Mesendoderm (in vitro differentiated cells): ENCODE data around the gene GSTT4.

ENCODE experiments used
- DNase-seq: peaks from one replicate; pipeline ENCODE4 v3.0.0; 2013
- H2AK5ac ChIP-seq: 2 replicates; pipeline ENCODE4 v1.6.1; 2013; ENCODE audit warnings: low read length, inconsistent platforms
- H2BK120ac ChIP-seq: 2 replicates; pipeline ENCODE4 v1.6.1; 2013; ENCODE audit warnings: low read depth, mild to moderate bottlenecking, low read length, moderate library complexity, mixed read lengths
- H2BK15ac ChIP-seq: replicated peaks from 2 replicates; pipeline ENCODE4 v1.6.1; 2013; ENCODE audit warnings: low read depth, mild to moderate bottlenecking, moderate library complexity
- H2BK5ac ChIP-seq: 2 replicates; pipeline ENCODE4 v1.6.1; 2013; ENCODE audit warnings: low read length, inconsistent platforms
- H3K18ac ChIP-seq: 2 replicates; pipeline ENCODE4 v1.6.1; 2013; ENCODE audit warnings: mild to moderate bottlenecking, low read length, mixed read lengths
- H3K23ac ChIP-seq: one replicate; pipeline ENCODE4 v1.6.1; 2013; ENCODE audit warnings: low read length
- H3K27ac ChIP-seq: 2 replicates; pipeline ENCODE4 v1.5.1; 2013; ENCODE audit warnings: low read depth, mild to moderate bottlenecking, inconsistent platforms, low read length, moderate library complexity
- H3K27me3 ChIP-seq: 2 replicates; pipeline ENCODE4 v1.6.1; 2013; ENCODE audit warnings: low read length, control low read depth, mild to moderate bottlenecking, inconsistent platforms; ENCODE audit not compliant: insufficient read depth, poor library complexity
- H3K36me3 ChIP-seq: 2 replicates; pipeline ENCODE4 v1.6.1; 2013; ENCODE audit warnings: low read length, inconsistent platforms; ENCODE audit not compliant: control insufficient read depth, insufficient read depth
- H3K4ac ChIP-seq: one replicate; pipeline ENCODE4 v1.6.1; 2013; ENCODE audit warnings: low read depth, mild to moderate bottlenecking, low read length, moderate library complexity
- H3K4me1 ChIP-seq: 2 replicates; pipeline ENCODE4 v1.6.1; 2013; ENCODE audit warnings: low read depth, low read length, inconsistent platforms; ENCODE audit not compliant: control insufficient read depth
- H3K4me2 ChIP-seq: 2 replicates; pipeline ENCODE4 v1.6.1; 2013; ENCODE audit warnings: low read length
- H3K4me3 ChIP-seq: 2 replicates; pipeline ENCODE4 v1.5.1; 2013; ENCODE audit warnings: mild to moderate bottlenecking, low read length
- H3K56ac ChIP-seq: one replicate; pipeline ENCODE4 v1.6.1; 2013; ENCODE audit warnings: low read length
- H3K79me1 ChIP-seq: 2 replicates; pipeline ENCODE4 v1.6.1; 2013; ENCODE audit warnings: low read length, inconsistent platforms
- H3K79me2 ChIP-seq: 2 replicates; pipeline ENCODE4 v1.6.1; 2013; ENCODE audit warnings: mild to moderate bottlenecking, low read length; ENCODE audit not compliant: control insufficient read depth, insufficient read depth
- H3K9ac ChIP-seq: 2 replicates; pipeline ENCODE4 v1.6.1; 2013; ENCODE audit warnings: low read length, inconsistent platforms
- H4K5ac ChIP-seq: one replicate; pipeline ENCODE4 v1.6.1; 2013; ENCODE audit warnings: low read length
- H4K8ac ChIP-seq: one replicate; pipeline ENCODE4 v1.6.1; 2013; ENCODE audit warnings: low read depth, mild to moderate bottlenecking, control low read depth, low read length, moderate library complexity
- WGBS: extraction: QIAGEN DNeasy Blood & Tissue Kit; methylation state at CpG from one replicate; pipeline ENCODE4 v1.1.7; 2013; ENCODE audit warnings: low lambda C conversion rate, missing lambda C conversion rate; ENCODE audit not compliant: insufficient coverage; ENCODE audit errors: extremely low coverage; 5-methylcytosine and 5-hydroxymethylcytosine counted together

The GSTT4 gene

DNA sequence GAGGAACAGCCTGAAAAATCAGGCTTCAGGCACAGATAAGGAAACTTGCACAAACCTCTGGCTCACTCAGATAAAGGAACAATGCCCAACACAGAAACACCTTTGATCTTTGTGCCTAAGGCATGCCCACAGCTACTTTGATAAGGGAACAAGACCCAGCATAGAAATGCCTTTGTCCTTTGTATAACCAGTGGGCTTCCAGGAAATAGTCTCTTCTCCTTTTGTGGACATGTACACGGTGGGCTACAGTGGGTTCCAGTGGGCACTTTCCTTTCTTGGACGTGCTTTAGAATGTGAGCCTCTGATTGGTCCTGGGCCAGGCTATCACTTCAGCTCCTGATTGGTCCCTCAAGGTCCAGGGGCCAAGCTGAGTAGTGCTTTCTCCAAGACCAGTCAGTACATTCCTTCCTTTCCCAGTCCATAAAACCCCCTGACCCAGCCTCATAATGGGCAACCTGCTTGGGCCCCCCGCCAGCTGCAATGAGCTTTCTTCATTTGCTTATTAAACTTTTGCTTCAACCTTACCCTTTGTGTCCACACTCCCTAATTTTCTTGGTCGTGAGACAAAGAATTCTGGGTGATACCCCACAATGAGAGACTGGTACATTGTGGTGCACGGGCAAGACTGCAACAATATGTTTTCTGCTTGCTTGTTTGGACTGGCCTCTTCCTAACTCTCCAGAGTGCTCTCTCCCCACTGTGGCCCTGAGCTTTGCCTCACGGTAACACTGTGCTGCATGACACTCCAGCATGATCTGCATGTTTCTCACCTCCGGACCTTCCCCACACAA is 4.2 kb upstream of the GSTT4 start:
- H3K4me2 ChIP-seq = no peak overlapping the region
- no peak overlapping the region for H3K9ac ChIP-seq
- peaks cover 3% of the 10 kb centered on the region for H3K4me1 ChIP-seq
- H2BK120ac ChIP-seq = no peak overlapping the region
- no peaks in the 10 kb centered on the region for H3K36me3 ChIP-seq
- H3K23ac ChIP-seq = no peak overlapping the region
- DNase-seq = peak; percentile 29
- no peak overlapping the region for H2AK5ac ChIP-seq
- H2BK5ac ChIP-seq = no peak overlapping the region
- no peak overlapping the region for H2BK15ac ChIP-seq
- H3K56ac ChIP-seq = no peak overlapping the region
- H3K18ac ChIP-seq = no peak overlapping the region
- WGBS = no CpG with 5 or more reads among the region's 7 CpGs
- H3K4me3 ChIP-seq = no peak overlapping the region
- H4K8ac ChIP-seq = no peak overlapping the region
- H3K79me1 ChIP-seq = peaks cover 4% of the 10 kb centered on the region
- H3K79me2 ChIP-seq = peaks cover 11% of the 10 kb centered on the region
- H3K4ac ChIP-seq = no peak overlapping the region
- no peaks in the 10 kb centered on the region for H3K27me3 ChIP-seq
- no peak overlapping the region for H4K5ac ChIP-seq
- H3K27ac ChIP-seq = no peak overlapping the region

DNA sequence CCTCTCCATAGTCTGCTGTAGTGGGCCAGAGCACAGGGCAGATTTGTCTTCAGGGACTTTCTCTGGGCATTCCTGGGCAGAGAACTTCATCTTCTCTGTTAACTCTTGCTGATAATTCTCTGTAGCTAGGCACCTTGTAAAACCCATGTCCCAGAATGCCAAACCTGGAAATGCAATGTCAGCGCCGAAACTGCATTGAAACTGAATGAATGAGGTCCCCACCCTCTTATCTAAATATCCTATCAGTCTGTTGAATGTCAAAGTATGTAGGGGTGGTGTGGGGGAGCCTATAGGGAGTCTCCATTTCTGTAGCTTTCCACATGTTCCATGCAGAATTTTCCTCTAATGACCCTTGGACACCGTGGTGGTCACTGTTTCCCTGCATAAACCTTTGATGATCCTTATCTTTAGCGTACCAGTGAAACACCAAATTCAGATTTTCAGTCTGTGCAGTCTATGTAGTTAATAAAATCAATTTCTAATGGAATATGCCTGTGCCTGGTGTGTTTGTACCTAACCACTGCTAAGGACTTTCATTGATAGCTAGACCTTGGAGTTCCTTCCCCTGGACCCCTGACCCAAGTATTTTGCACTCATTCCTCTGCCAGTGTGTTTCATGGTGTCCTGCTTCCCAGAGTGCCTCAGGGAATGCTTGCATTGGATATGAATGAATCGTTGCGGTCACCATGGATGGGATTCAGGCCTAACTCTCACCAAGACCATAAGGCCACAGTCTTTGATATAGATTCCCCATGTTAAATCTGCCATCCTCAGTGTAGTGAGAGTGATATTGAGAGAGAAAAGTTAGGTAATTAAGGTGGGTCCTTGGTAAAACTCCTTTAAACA is 3.4 kb upstream of the GSTT4 start:
- no peak overlapping the region for H3K27ac ChIP-seq

GRCh38 chr22:24008022-24008283 is 2.7 kb upstream of the GSTT4 start:
- peaks cover 3% of the 10 kb centered on the region for H3K79me1 ChIP-seq
- WGBS = no CpG with 5 or more reads among the region's 1 CpG

More for the DNA sequence above, 3.4 kb upstream of the GSTT4 start:
- Histone ChIP-seq H3K79me2 (peaks cover 9% of the 10 kb centered on the region), H3K79me1 (peaks cover 3% of the 10 kb centered on the region), H2BK120ac (no peak overlapping the region), H3K4ac (no peak overlapping the region), H3K27me3 (no peaks in the 10 kb centered on the region), H2AK5ac (no peak overlapping the region), H3K9ac (no peak overlapping the region), H3K4me2 (no peak overlapping the region), H3K4me1 (peaks cover 3% of the 10 kb centered on the region), H3K23ac (no peak overlapping the region), H3K36me3 (no peaks in the 10 kb centered on the region), H4K8ac (no peak overlapping the region), H3K56ac (no peak overlapping the region), H2BK15ac (no peak overlapping the region), H3K18ac (no peak overlapping the region), H3K4me3 (no peak overlapping the region), H2BK5ac (no peak overlapping the region), H4K5ac (no peak overlapping the region)
- WGBS = no CpG with 5 or more reads among the region's 6 CpGs
- DNase-seq = no peak

GRCh38 chr22:24007253-24008021 is 2.2 kb upstream of the GSTT4 start:
- Histone ChIP-seq H3K27ac (no peak overlapping the region), H3K4me1 (peaks cover 3% of the 10 kb centered on the region), H3K79me2 (peaks cover 7% of the 10 kb centered on the region), H3K79me1 (peaks cover 3% of the 10 kb centered on the region), H2BK15ac (no peak overlapping the region), H3K23ac (no peak overlapping the region), H2BK120ac (no peak overlapping the region), H3K9ac (no peak overlapping the region), H4K8ac (no peak overlapping the region), H3K36me3 (no peaks in the 10 kb centered on the region), H3K27me3 (no peaks in the 10 kb centered on the region), H4K5ac (no peak overlapping the region), H3K4ac (no peak overlapping the region), H3K4me2 (no peak overlapping the region), H3K18ac (no peak overlapping the region), H2BK5ac (no peak overlapping the region), H3K56ac (no peak overlapping the region), H2AK5ac (no peak overlapping the region), H3K4me3 (no peak overlapping the region)
- DNase-seq = no peak
- no CpG with 5 or more reads among the region's 8 CpGs for WGBS

More at GRCh38 chr22:24008022-24008283, 2.7 kb upstream of the GSTT4 start:
- DNase-seq = no peak
- Histone ChIP-seq H3K23ac (no peak overlapping the region), H2AK5ac (no peak overlapping the region), H2BK120ac (no peak overlapping the region), H3K4me3 (no peak overlapping the region), H4K5ac (no peak overlapping the region), H3K4me2 (no peak overlapping the region), H3K18ac (no peak overlapping the region), H3K4me1 (peaks cover 3% of the 10 kb centered on the region), H3K4ac (no peak overlapping the region), H3K27ac (no peak overlapping the region), H3K79me2 (peaks cover 9% of the 10 kb centered on the region), H3K27me3 (no peaks in the 10 kb centered on the region), H3K36me3 (no peaks in the 10 kb centered on the region), H2BK5ac (no peak overlapping the region), H3K9ac (no peak overlapping the region), H3K56ac (no peak overlapping the region), H4K8ac (no peak overlapping the region), H2BK15ac (no peak overlapping the region)

- H3K23ac ChIP-seq = no peak overlapping the region
- no peak overlapping the region for H3K4me2 ChIP-seq
- no peak overlapping the region for H4K8ac ChIP-seq
- H3K18ac ChIP-seq = no peak overlapping the region
- no peak overlapping the region for H3K56ac ChIP-seq
- H2BK5ac ChIP-seq = no peak overlapping the region
- H4K5ac ChIP-seq = no peak overlapping the region
- no peaks in the 10 kb centered on the region for H3K79me1 ChIP-seq
- H3K27ac ChIP-seq = no peak overlapping the region
- no peak overlapping the region for H2AK5ac ChIP-seq
- no peak overlapping the region for H2BK15ac ChIP-seq
- no peak overlapping the region for H3K4ac ChIP-seq
- H3K79me2 ChIP-seq = peaks cover 4% of the 10 kb centered on the region
- H3K27me3 ChIP-seq = no peaks in the 10 kb centered on the region
- no peaks in the 10 kb centered on the region for H3K36me3 ChIP-seq
- no peak overlapping the region for H3K4me3 ChIP-seq
- H2BK120ac ChIP-seq = no peak overlapping the region
- no CpG with 5 or more reads among the region's 6 CpGs for WGBS
- no peaks in the 10 kb centered on the region for H3K4me1 ChIP-seq
- DNase-seq = no peak
- H3K9ac ChIP-seq = no peak overlapping the region
These were observed 1.6 kb upstream of the GSTT4 start for GRCh38 chr22:24006914-24007214.
